Activated CD4-positive, alpha-beta T cell treated with anti-CD3 and anti-CD28 coated beads for 24 hours (primary cell): ENCODE results near the gene JAGN1.
"Not testable (repeated sequence)": the region's sequence is repeated elsewhere in the genome, so short reads cannot be mapped to it uniquely, and the experiment has no call there.

Source experiments
- DNase-seq, 2 donors: peaks; one replicate each; pipeline ENCODE4 v3.0.0-alpha.2; 2020; ENCODE audit warnings: low read depth in 2 of 2

Gene JAGN1

DNA sequence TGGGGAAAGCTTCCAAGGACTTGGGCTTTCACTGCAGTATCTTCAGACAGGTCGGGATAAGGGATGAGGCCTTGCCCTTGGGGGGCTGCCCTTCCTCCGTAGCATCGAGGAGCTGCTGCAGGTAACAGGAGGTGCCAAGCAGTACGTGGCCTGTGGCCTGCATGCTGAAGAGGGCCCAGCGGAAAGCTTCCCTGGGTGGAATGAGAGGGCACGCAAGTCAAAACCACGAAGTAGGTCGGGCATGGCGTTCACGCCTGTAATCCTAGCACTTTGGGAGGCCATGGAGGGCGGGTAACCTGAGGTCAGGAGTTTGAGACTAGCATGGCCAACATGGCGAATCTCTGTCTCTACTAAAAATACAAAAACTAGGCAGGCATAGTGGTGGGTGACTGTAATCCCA lies 23.3 kb upstream of the JAGN1 start:
- DNase-seq = no peak

DNA sequence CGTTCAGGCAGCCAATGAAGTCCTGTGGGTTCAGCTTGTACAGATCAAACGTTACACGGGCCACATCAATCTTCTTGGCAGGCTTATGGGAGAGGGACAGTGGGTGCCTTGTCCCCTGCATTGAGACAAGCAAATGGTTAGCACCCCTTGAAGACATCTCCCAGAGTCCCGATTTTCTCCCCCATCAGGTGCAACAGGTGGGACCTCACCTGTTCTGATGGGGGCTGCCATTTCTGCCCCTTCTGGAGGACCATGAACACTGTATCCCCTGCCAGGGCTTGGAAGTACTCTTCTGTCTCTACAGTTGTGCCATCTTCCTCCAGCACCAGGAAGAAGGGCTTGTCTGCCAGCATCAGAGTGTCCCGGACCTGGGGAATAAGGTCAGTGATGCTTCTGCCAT lies 20.5 kb upstream of the JAGN1 start:
- DNase-seq = no peak

DNA sequence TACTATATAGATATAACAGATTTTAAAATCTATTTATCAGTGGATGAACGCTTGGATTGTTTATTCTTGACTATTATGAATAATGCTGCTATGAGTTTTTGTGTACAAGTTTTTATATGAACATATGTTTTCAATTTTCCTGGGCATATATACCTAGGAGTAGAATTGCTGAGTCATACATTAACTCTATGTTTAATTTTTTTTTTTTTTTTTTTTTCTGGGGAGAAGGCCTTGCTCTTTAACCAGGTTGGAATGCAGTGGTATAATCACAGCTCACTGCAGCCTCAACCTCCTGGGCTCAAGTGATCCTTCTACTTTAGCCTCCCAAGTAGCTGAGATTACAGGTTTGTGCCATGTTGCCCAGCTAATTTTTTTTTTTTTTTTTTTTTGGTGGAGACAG lies 19.4 kb upstream of the JAGN1 start:
- DNase-seq = no peak

DNA sequence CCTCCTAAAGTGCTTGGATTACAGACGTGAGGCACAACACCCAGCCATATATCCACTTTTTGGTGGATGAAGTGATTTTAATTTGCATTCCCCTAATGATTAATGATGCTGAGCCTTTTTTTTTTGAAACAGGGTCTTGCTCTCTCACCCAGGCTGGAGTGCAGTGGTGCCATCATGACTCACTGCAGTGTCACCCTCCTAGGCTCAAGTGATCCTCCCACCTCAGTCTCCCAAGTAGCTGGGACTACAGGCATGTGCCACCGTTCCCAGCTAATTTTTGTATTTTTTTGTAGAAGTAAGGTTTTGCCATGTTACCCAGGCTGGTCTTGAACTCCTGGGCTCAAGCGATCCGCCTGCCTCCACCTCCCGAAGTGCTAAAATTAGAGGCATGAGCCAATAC lies 18.3 kb upstream of the JAGN1 start:
- not testable (repeated sequence) for DNase-seq

DNA sequence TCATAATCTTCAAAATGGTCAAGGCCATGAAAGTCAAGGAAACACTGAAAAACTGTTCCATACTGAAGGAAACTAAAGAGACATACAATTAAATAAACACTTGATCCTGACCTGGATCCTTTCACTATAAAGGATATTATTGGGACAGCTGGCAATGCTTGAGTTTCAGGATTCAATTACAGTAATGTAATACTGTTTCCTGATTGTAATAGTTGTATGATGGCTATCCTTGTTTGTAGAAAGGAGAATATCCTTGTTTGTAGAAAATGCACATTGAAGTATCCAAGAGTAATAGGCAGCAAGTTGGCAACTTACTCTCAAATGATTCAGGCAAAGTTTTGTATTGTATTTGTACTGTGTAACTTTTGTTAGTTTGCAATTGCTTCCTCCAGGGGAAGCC lies 15.0 kb upstream of the JAGN1 start:
- DNase-seq = no peak

DNA sequence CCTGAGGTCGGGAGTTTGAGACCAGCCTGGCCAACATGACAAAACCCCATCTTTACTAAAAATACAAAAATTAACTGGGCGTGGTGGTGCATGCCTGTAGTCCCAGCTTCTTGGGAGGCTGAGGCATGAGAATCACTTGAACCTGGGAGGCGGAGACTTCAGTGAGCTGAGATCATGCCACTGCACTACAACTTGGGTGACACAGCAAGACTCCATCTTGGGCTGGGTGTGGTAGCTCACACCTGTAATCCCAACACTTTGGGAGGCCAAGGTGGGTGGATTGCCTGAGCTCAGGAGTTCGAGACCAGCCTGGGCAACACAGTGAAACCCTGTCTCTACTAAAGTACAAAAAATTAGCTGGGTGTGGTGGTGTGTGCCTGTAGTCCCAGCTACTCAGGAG lies 14.2 kb upstream of the JAGN1 start:
- not testable (repeated sequence) for DNase-seq

DNA sequence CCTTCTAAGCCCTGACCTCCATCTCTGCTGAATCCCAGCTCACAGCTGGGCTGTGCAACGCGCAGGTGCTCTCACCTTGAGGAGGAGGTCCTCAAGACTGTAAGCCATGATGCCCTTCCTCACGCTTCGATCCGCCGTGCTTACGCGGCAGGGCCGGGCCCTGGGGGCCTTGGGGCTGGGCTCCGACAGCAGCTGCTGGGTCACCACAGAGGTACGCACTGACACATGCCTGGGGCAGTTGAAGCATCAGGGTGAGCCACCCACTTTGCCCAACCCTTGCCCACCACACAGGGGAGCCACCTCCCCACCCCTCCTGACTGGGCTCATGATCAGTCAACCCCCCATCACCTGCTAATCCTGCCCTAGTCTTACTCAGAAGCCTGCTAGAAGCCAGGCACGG lies 13.4 kb upstream of the JAGN1 start:
- DNase-seq = no peak

DNA sequence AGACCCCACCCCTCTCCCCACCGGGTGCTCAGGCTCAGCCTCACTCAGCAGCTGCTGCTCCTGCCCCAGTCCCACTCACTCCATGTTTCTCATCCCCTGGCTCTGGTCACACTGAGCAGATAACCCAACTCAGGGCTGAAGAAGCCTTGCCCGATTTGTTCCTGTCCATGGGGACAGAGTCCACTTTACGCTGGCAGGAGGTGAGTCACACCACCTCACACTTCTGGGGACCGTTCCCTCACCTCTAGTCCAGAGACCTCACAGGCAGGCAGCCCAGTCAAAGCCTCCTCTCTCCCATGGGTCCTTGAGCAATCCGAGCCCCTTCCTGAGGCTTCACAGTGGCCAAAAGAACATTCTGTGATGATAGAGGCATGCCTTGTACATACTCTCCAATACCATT lies 11.7 kb upstream of the JAGN1 start:
- no peak for DNase-seq

DNA sequence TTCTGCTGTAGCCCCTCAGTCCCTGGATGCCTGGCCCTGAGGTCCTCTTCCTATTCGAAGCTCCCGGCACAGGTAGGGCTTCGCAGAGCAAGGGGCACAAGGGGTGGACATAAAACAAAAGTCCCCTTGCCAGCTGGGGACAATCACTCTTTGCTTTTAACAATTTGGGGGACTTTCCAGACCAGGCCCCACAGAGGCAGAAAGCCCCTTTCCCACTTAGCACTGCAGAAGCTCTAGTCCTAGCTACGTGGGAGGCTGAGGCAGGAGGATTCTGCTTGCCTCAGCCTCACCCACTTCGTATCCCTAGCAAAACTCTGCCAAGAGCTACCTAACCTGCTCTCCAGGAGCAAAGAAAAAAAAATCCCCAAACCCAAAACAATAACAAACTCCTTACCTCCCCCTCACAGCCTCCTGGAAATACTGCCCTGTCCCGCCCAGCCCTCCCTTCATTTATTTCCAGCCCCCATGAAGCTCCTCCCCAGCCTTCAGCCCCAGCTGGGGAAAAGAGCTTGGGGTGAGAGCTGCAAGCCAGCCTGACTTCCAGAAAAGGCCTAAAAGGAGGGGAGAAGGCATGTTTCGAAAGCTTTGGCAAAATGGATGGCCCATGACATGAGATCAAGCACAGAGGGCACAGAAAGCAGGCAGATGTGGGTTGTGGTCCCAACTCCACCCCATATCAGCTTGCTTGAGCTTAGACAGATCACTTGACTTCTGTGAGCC lies 10.4 kb upstream of the JAGN1 start, which contains the start of gene CIDEC:
Gene CIDEC, minus strand, starts transcription at position 424 of the 720 bp plus-strand sequence. CDS start 1,767 bp downstream, outside the sequence.
- no peak for DNase-seq

DNA sequence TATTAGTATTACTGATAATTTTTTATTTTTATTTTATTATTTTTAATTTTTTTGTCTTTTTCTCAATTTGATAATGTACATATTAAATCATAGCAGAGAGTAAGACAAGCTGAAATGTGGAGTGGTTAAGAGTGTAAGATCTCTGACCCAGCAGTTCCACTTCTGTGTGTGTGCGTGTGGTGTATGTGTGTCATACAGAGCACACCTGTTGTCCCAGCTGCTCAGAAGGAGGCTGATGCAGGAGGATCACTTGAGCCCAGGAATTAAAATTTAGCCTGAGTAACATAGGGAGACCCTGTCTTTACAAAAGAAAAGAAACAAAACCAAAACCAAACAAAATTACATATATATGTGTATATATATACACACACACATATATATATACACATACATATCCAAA lies 9.0 kb upstream of the JAGN1 start:
- no peak for DNase-seq

DNA sequence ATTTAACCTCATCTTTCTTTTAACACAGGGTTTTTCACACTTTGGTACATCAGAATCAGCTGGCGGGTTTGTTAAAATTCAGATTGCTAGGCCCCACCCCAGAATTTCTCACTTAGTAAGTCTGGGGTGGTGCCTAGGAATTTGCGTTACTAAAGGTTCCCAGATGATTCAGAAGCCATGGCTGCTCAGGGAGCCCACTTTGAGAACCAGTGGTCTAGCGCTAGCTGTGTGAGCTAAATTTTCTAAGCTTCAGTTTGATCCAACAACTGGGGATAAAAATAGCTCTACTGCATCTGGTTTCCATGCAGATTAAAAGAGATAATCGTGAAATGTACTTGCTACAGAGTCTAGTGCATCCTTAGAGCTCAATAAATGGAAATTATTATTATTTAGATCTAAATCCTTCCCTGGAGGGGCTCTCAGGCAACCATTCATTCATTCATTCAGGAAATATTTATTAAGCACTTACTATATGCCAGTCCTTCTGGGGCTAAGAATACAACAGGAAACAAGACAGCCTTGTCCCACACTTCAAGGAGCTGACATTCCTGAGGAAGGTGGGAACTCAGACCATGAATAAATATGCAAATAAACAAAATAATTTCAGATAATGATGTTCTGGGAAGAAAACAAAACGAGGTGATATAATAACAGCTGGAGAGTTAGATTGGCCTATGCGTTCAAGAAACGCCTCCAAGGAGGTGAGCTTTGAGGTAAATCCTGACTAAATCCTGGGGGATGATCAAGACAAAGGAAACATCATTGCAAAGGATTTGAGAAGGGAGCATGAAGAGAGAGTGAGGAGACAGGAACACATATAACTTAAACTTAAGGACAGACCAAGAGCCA lies 6.5 kb upstream of the JAGN1 start:
- no peak for DNase-seq

DNA sequence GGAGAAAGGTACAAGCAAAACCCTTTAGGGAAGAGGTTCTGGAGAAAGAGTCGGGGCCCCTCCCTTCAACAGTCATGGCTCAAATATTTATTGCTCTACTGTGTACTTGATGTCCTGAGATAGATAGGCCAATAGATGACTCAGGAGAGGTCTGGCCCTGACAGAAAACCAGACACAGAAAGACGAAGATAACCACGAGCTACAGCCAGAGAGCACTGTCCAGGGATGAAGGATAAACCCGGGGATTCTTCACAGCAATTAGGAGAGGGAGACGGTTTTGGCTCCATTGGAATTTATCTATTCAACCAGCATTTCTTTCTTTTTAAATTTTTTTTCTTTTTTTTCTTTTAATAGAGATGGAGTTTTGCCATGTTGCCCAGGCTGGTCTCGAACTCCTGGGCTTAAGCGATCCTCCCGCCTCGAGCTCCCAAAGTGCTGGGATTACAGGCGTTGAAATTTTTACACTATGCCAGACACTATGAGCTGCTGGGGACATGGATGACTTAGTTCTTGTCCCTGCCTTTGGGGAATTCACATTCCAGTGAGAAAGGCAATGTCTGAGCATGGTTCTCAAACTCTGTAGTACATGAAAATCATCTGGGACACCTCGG lies 5.8 kb upstream of the JAGN1 start:
- no peak for DNase-seq

DNA sequence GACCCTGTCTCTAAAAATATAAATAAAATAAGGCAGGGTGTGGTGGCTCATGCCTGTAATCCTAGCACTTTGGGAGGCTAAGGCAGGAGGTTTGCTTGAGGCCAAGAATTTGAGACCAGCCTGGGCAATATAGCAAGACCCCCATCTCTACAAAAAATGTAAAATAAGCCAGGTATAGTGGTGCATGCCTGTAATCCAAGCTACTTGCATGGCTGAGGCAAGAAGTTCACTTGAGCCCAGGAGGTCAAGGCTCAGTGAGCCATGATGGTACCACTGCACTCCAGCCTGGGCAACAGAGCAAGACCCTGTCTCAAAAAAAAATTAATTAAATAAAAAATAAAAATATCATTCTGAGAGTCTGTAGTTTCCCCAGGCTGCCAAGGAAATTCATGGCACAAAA lies 4.1 kb upstream of the JAGN1 start:
- DNase-seq = no peak

DNA sequence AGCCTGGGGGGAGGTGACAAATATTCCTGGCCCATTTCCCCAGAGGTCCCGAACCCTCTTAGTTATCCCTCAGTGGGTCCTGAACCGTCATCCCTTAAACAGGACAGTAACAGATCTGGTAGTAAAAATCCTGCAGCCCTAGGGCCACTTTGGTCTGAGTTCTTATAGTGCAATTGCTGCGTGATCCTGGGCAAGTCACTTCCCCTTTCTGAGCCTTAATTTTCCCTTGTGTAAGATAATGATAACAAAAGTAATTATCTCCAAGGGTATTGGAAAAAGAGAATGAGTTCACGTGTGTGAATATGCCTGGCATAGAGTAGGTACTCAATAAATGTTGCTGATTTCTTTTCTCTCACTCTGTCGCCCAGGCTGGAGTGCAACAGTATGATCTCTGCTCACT lies 2.9 kb upstream of the JAGN1 start:
- DNase-seq = no peak

DNA sequence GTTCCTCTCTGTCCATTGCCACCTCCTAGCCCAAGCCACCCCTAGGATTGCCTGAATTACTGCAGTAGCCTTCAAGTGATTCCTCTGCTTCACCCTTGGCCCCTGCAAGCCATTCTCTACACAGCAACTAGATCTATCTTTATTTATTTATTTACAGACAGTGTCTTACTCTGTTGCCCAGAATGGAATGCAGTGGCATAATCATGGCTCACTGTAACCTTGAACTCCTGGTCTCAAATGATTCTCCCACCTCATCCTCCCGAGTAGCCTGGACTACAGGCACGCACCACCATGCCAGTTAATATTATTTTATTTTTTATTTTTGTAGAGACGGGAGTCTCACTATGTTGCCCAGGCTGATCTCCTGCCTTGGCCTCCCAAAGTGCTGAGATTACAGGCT lies 1.9 kb upstream of the JAGN1 start:
- no peak for DNase-seq

DNA sequence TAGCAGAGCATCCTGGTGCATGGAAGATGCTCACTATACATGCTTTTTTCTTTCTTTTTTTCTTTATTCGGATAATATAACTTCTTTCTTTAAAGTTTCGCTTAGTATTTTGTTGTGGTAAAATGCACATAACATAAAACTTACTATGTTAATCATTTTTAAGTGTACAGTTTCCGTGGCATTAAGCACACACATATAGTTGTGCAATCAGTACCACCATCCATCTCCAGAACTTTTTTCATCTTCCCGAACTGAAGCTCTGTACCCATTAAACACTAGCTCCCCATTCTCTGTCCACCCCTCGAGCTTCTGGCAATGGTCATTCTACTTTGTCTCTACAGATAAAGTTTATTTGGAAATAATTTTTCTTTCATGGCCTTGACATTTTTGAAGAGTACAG lies 1.0 kb upstream of the JAGN1 start:
- DNase-seq = no peak

DNA sequence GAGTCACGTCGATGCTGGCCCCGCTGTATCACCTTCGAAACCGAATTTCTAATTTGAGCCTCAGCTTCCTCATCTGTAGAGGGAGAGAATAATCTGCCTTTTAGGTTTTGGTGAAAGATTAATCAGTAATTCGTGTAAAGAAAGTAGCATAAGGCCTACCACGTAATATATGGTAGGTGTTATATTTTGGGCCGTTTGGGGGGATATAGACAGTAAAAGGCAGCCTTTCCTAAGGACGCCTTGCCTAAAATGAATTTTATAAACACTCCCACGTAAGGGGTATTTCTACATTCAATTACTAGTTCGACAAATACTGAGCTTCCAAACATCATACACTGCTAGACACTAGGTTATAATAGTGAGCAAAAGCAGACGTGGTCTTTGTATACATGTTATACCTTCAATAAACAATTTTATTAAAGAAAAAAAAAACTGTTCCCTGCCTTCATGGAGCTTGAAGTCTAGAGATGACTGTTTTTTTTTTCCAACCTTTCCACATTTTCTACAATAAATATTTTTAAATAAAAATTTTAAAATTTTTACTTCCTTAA lies 737 bp downstream of the JAGN1 start:
- no peak for DNase-seq

DNA sequence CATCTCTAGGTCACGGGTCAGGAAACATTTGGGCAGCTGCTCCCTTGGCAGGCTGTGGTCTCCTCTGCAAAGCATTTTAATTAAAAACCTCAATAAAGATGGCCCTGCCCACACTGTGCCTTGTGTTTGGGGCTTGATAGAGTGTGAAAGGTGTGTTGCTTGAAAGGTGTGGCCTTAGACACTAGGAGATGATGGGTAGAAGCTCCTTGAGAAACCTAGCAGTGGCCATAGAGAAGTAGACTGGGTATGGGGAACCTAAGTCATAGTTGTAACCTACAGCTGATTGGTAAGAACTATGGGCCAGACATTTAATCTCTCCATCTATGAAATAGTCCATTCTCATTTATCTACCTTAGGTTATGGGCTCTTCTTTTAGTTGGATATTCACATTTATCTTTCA lies 3.3 kb downstream of the JAGN1 start:
- DNase-seq = no peak

DNA sequence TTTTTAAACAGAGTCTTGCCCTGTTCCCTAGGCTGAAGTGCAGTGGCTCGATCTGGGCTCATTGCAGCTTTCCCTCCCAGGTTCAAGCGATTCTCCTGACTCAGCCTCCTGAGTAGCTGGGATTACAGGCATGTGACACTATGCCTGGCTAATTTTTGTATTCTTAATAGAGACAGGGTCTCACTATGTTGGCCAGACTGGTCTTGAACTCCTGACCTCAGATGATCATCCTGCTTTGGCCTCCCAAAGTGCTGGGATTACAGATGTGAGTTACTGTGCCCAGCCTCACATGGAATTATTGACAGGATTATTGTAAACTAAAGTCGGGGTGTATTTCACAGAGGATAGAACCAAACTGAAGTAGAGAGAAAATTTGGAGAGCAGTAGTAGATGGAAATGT lies 5.3 kb downstream of the JAGN1 start:
- DNase-seq = not testable (repeated sequence)

DNA sequence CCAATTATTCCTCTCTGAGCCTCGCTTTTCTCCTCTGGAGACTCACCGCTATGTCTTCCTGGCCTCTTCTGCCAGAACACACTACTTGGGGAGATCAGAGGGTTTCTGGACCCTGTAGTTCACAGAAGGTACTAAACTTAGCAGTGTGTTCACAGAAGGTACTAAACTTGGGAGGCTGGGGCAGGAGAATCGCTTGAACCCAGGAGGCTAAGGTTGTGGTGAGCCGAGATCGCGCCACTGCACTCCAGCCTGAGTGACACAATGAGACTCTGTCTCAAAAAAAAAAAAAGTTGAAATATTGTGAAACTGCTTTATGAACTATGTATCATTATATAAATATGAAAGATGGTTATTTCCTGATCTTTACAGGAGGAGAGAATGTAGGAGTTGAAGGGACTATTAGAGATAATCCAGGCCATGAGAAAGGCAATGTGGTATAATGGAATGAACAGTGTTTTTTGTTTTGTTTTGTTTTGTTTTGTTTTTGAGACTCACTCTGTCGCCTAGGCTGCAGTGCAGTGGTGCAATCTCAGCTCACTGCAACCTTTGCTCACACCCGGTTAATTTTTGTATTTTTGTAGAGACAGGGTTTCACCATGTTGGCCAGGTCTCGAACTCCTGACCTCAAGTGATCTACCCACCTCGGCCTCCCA lies 6.5 kb downstream of the JAGN1 start:
- not testable (repeated sequence) for DNase-seq

DNA sequence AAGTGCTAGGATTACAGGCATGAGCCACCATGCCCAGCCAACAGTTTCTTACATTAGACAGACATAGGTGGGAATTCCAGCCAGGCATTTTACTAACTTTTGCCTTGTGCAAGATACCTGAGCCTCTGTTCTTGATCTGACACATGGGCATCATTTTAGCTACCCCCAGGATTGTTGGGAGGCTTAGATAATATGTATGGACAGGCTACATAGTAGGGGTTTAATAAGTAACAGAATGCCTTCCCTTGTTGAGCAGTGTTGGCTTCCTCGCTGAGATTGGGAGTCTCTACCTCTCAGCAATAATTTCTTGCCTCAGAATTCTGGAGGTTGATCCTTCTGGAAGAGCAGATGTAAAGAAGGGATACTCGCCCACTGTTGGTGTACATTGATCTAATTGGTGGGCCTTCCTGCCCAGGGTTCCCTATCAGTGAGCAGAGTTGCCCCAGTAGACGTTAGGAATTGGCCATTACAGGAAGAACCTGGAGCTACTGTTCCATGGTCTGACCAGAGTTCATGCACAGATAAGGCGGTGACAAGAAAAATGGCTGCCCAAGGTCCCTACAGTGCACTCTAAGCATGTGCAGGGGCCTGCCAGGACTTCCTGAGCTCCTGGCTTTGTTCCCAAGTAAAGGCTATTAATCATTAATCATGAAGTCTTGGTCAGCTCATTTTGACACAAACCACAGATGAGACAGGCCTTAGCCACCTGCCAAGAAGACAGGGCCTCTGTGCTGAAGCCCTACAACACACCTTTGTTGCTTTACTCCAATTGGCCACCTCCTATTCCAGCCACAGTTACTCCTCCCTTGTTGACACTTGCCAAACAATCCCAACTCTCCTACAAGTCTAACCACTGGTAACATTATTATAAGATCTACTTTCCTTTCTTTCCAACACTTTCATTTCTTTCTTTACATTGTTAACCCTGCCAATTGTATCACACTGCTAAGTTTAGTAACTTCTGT lies 7.3 kb downstream of the JAGN1 start:
- no peak for DNase-seq
